MM.1S (cell line): Measurements from ENCODE around the gene SLC2A11.

Experiments used
- EZH2 ChIP-seq: fragments of 300-600 bp; sonication (generic); optimal IDR thresholded peaks from 2 replicates; pipeline ENCODE3; 2017; ENCODE audit warnings: low read depth, mild to moderate bottlenecking, antibody characterized with exemption, low read length, mixed read lengths
- EZH2phosphoT487 ChIP-seq: fragments of 300-600 bp; sonication (generic); IDR thresholded peaks from 2 replicates; pipeline ENCODE4 v1.6.1; 2018; ENCODE audit warnings: antibody characterized with exemption, low read length
- TF ChIP-seq, protein P1 (sequence below): fragments of 300-600 bp; sonication (generic); IDR thresholded peaks from 2 replicates; pipeline ENCODE4 v1.5.1; 2016; ENCODE audit warnings: antibody characterized with exemption, low read length, mixed read lengths

DNA sequence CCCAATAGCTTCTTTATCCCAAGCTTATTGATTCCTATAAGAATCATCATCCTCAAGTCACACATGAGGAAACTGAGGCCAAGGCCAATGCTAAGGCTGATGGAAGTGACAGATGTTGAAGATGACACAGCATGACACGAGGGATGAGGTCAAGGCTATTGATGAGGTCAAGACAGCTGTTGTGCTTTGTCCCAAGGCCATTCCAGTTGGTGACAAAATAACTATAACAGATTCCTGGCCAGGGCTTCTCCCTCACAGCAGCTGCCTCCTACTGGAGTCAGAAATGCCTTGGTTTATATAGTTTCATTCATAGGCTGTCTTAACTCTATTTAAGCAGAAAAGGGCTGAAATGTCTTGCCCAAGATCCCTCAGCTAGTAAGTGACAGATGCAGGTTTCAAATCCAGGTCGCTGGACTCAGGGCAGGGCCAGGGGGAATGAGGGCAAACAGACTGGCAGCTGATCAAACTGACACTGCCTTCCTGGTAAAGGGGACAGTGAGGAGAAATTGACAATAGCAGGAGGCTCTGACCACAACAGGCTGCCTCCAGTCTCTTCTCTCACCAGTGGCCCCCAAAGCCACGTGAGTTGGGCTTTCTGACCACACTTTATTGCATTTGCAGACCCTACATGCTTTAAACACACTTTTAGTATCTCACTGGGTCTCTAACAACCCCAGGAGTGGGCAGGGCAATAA is 53.0 kb downstream of the SLC2A11 start:
- TF ChIP-seq, protein P1, sequence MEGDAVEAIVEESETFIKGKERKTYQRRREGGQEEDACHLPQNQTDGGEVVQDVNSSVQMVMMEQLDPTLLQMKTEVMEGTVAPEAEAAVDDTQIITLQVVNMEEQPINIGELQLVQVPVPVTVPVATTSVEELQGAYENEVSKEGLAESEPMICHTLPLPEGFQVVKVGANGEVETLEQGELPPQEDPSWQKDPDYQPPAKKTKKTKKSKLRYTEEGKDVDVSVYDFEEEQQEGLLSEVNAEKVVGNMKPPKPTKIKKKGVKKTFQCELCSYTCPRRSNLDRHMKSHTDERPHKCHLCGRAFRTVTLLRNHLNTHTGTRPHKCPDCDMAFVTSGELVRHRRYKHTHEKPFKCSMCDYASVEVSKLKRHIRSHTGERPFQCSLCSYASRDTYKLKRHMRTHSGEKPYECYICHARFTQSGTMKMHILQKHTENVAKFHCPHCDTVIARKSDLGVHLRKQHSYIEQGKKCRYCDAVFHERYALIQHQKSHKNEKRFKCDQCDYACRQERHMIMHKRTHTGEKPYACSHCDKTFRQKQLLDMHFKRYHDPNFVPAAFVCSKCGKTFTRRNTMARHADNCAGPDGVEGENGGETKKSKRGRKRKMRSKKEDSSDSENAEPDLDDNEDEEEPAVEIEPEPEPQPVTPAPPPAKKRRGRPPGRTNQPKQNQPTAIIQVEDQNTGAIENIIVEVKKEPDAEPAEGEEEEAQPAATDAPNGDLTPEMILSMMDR: no peak
- no peak for TF ChIP-seq EZH2
- TF ChIP-seq EZH2phosphoT487: no peak
